ENCODE measurements around the gene XYLT2.

Gene XYLT2

GRCh38 chr17:50381260-50381815 is 35.4 kb downstream of the XYLT2 start:
- no peak for TF ChIP-seq CTCF (IDR thresholded peaks at IDR 0.05; ENCODE audit: insufficient read depth, low read depth, low read length, missing control alignments)
- no peak for DNase-seq (ENCODE audit: low read depth)
- no peak overlapping the region for H3K4me3 ChIP-seq (ENCODE audit: low read depth, low read length)

GRCh38 chr17:50381920-50382319 is 36.0 kb downstream of the XYLT2 start:
- no peak overlapping the region for H3K4me3 ChIP-seq (ENCODE audit: low read depth, low read length)
- no peak for TF ChIP-seq CTCF (IDR thresholded peaks at IDR 0.05; ENCODE audit: insufficient read depth, low read depth, low read length, missing control alignments)
- no peak for DNase-seq (ENCODE audit: low read depth)

GRCh38 chr17:50382931-50383330 is 37.0 kb downstream of the XYLT2 start:
- TF ChIP-seq CTCF (IDR thresholded peaks at IDR 0.05; ENCODE audit: insufficient read depth, low read depth, low read length, missing control alignments) = no peak
- no peak for DNase-seq (ENCODE audit: low read depth)
- H3K4me3 ChIP-seq (ENCODE audit: low read depth, low read length) = no peak overlapping the region

GRCh38 chr17:50386510-50386909 is 40.6 kb downstream of the XYLT2 start:
- TF ChIP-seq CTCF (IDR thresholded peaks at IDR 0.05; ENCODE audit: insufficient read depth, low read depth, low read length, missing control alignments) = no peak
- DNase-seq (ENCODE audit: low read depth) = no peak
- no peak overlapping the region for H3K4me3 ChIP-seq (ENCODE audit: low read depth, low read length)

GRCh38 chr17:50388728-50389127 is 42.8 kb downstream of the XYLT2 start:
- H3K4me3 ChIP-seq (ENCODE audit: low read depth, low read length) = no peak overlapping the region

GRCh38 chr17:50389534-50389933 is 43.6 kb downstream of the XYLT2 start:
- no peak for TF ChIP-seq CTCF (IDR thresholded peaks at IDR 0.05; ENCODE audit: insufficient read depth, low read depth, low read length, missing control alignments)
- DNase-seq (ENCODE audit: low read depth) = no peak
- no peak overlapping the region for H3K4me3 ChIP-seq (ENCODE audit: low read depth, low read length)

More at GRCh38 chr17:50388728-50389127, 42.8 kb downstream of the XYLT2 start:
- no peak for DNase-seq (ENCODE audit: low read depth)
- TF ChIP-seq CTCF (IDR thresholded peaks at IDR 0.05; ENCODE audit: insufficient read depth, low read depth, low read length, missing control alignments) = no peak

GRCh38 chr17:50392621-50393020 is 46.7 kb downstream of the XYLT2 start:
- TF ChIP-seq CTCF (IDR thresholded peaks at IDR 0.05; ENCODE audit: insufficient read depth, low read depth, low read length, missing control alignments) = no peak
- no peak overlapping the region for H3K4me3 ChIP-seq (ENCODE audit: low read depth, low read length)
- no peak for DNase-seq (ENCODE audit: low read depth)

All from GM12865 (cell line).